HEK293T (cell line): ENCODE data around the gene NLRX1.

Experiments
- BHLHE40 ChIP-seq: fragments of 450-650 bp; IDR thresholded peaks from 2 replicates; pipeline ENCODE4 v1.6.1; 2016; ENCODE audit warnings: mild to moderate bottlenecking, moderate library complexity, borderline replicate concordance
- CTBP1 ChIP-seq: fragments of 450-650 bp; IDR thresholded peaks from 2 replicates; pipeline ENCODE4 v1.6.1; 2016; ENCODE audit warnings: borderline replicate concordance
- ELF4 ChIP-seq: fragments of 450-650 bp; IDR thresholded peaks from 2 replicates; pipeline ENCODE4 v1.6.1; 2017; ENCODE audit warnings: antibody characterized with exemption
- FOXA1 ChIP-seq: fragments of 450-650 bp; IDR thresholded peaks from 2 replicates; pipeline ENCODE4 v1.6.1; 2016; ENCODE audit warnings: mild to moderate bottlenecking
- FOXK2 ChIP-seq: fragments of 450-650 bp; IDR thresholded peaks from 2 replicates; pipeline ENCODE4 v1.6.1; 2016; ENCODE audit warnings: mild to moderate bottlenecking
- FOXM1 ChIP-seq: fragments of 450-650 bp; IDR thresholded peaks from 2 replicates; pipeline ENCODE4 v1.6.1; 2017; ENCODE audit warnings: mild to moderate bottlenecking, borderline replicate concordance
- SP1 ChIP-seq: fragments of 450-650 bp; IDR thresholded peaks from 2 replicates; pipeline ENCODE4 v1.6.1; 2017
- SUZ12 ChIP-seq: fragments of 450-650 bp; IDR thresholded peaks from 2 replicates; pipeline ENCODE4 v1.6.1; 2016; ENCODE audit warnings: mild to moderate bottlenecking
- TARDBP ChIP-seq: fragments of 450-650 bp; IDR thresholded peaks from 2 replicates; pipeline ENCODE4 v1.6.1; 2016
- ZNF384 ChIP-seq: fragments of 450-650 bp; IDR thresholded peaks from 2 replicates; pipeline ENCODE4 v1.6.1; 2016

GRCh38 chr11:119205080-119205479 is 36.6 kb downstream of the NLRX1 start:
- TF ChIP-seq ELF4 (no peak), TARDBP (no peak), ZNF384 (no peak), BHLHE40 (no peak), SP1 (no peak), SUZ12 (no peak), CTBP1 (no peak), FOXK2 (no peak), FOXM1 (no peak), FOXA1 (no peak)
